IPS DF 4.7 (cell line): ENCODE measurements around the gene NEK6.

Experiments
- DNase-seq: peaks from one replicate; pipeline ENCODE4 v3.0.0-alpha.2; 2013; ENCODE audit warnings: low spot score; ENCODE audit errors: extremely low read depth

NEK6 gene

DNA sequence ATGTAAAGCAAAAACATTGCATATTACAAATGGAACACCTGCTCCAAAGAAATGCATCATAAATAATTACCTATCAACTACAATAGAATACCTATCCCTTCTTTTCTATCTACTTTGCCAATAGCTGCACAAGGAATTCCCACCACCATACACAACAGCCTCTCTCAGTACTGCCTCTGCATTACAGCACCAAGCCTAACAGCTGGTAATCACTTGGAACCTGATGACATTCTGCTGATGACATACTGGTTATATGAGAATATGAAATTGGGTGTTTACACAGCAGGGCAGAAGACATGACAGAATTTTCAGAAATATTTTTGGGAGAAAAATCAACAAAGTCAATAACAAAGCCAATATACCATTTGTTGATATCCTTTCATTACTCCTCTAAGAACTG, 114.3 kb downstream of the NEK6 start:
- DNase-seq = no peak

DNA sequence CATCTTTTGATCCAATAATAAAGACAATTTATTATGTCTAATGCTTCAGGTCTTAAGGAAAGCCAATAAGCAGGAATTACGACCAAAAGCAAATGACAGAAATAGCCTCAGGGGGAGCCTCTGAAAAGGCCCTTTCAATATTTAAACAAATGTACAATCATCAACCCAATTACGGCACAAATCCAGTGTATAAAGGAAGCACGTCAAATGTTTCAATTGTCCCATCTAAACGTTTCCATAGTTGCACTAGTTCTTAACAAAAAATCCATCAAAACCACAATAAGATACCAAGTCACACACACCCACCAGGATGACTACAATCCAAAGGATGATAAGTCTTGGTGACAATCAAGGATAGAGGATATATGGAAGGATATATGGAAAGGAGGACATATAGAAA, 115.6 kb downstream of the NEK6 start:
- DNase-seq = no peak

DNA sequence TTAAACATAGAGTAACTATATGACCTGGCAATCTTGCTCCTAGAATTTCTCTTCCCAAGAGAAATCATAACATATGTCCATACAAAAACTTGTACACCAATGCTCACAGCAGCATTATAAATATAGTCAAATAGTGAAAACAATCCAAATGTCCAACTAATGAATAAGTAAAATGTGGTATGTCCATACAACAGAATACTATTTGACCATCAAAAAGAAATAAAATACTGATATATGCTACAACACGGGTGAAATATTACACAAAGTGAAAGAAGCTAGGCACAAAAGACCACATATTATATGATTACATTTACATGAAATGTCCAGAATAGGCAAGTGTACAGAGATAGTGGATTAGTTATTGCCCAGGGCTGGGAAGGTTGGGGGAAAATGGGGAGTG, 116.1 kb downstream of the NEK6 start:
- no peak for DNase-seq

DNA sequence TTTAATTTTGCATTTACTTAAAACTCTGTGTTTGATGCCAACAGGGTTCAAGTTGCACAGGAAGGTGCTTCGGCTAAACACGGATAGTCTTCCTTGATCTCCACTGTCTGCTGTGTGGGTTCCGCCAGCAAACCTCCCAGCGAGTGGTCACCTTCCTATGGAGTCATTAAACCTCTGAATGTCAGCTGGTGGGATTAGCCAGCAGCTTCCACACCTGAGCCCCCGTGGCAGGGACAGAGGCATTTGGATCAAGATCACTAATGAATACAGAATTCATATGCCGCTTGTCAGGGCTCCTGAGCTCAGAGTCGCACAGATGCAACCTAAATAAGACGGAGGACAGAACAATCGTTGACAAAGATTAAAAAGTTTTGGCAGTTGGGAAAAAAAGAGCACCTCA, 118.0 kb downstream of the NEK6 start:
- DNase-seq = no peak

DNA sequence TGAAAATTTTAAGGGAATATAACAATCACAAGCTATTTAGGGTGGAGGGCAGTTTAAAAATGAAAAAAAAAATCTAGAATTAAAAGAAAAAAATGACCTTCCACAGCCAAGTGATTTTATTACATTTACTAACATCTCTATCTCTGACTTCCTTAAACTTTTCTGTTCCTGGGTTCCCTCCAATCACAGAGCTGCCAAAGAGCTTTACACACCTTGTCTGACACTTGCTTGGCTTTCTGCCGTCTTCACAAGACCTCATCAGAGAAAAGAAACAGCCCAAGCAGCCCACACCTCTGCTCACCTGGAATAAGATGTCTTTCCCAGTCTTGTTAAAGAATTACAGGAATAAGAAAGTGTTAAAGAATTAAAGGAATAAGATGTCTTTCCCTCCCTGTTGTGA, 118.6 kb downstream of the NEK6 start:
- DNase-seq = no peak

DNA sequence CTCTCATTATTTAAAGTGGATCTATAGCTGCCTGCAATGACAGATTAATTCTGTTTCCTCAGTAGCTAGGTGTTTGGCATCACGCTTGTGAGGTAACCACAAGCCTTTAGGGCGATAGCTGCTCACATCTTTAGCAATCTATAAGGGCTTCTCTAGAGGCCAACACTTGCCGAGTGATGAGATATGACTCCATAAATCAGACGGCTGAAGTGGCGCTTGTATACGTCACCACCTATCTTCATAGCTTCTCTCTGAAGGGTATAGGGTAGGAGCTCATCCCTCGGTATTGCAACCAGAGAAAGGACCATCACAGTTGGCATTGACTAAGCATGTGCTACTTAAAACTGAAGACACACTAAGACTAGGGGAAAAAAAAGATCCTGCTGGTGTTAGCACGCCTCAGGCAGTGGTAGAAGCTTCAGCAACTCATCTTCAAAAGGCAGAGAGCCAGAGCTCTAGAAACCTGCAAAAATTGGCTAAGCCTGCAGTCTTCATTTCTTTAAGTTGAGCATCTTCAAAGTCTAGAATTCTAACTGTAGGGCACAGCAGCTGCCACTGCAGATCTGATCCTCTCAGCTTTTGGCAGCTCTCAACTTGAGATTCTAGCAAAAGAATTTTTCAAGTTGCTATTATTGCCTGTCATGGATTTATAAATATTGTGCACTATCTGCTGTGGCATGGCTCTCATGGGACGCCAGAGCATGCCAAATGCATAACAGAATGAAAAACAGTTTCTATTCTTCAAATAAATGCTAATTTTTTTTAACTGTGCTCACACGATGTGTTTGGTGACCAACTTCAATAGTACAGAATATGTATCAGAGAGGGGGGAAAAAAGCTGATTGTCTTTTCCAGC, 120.0 kb downstream of the NEK6 start:
- no peak for DNase-seq

DNA sequence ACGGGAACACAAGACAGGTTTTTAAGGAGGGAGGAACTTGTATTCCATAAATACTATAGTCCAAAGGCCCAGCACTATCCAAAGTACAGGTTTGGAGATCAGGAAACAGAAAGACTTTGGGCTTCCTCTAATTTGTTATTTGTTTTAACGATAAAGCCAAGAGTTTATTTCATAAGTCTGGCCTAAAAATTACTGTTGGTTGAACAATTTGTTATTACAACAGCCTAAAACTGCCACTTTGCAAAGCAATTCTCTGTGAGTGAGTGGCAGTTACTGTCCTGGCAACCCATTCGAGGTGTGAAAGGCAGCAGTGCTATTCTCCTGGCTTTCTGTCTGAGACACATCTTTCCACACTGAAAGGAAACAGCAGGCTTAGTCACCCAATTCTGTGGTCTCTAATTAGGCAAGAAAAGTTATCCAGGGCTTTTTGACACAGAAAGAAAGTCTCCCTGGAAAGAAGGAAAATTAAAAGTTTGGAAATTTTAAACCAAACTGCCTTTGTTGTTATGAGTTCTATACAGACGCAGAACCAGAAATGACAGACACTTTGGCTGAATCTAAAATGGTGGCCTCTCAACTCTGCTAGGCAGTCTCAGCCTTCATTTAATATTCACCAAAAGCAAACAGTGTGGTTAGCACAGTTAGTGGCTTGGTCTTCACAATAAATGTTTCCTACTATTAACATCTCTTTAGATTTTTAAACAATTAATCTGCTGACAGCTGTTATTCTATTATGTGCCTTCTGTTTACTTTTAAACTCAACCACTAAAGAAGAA, 123.6 kb downstream of the NEK6 start:
- no peak for DNase-seq

DNA sequence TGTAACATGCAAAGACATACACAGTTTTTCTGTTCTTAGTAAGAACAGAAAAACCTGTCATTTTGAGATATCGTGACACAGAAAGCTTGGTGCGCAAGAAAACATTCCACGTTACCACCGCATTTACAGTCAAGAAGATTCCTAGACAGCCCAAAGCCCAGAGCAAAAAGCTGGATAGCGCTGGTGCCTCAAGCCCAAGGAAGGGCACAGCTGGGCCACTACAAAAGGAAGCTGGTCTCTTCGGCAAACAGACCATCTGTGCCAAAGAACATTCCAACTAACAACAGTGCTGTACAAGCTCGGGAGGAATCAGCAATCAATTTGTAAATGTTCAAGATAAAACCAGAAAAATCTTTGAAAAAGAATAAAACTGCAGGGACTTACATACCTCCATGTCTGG, 126.5 kb downstream of the NEK6 start:
- no peak for DNase-seq

DNA sequence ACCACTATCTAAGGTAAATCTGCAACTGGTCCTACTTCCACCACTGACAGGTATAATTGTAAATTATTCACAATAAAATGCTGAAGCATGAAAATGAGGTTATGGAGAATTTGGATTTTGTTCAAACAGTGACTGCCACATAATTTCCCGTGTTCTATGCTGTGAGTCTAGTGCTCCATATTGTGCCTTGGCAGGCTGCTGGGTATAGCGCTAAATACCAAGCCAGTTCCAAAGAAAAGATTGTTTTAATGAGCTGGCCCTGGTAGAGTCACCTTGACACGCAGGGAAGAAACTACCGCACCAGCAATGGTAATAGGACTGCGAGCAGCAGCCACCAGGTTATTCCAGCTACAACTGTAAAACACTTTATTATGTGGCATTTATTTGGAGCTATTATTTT, 127.1 kb downstream of the NEK6 start:
- no peak for DNase-seq

DNA sequence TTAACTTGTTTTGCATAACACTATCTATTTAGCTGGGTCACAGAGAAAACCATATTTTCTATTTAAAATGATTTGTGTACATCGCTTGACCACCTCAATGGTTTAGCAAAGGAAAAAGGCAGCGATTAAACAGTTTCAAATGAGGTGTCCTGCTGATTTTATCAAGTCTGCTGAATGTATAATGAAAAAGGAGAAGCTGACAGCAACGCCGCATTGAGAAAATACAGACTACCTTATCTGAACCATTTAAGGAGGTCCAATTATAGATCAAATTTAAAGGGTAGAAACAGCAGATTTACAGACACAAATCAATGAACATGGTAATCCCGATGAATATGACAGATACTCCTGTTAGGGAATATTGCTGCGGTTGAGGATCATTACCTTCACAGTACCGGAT, 127.9 kb downstream of the NEK6 start:
- DNase-seq = no peak

DNA sequence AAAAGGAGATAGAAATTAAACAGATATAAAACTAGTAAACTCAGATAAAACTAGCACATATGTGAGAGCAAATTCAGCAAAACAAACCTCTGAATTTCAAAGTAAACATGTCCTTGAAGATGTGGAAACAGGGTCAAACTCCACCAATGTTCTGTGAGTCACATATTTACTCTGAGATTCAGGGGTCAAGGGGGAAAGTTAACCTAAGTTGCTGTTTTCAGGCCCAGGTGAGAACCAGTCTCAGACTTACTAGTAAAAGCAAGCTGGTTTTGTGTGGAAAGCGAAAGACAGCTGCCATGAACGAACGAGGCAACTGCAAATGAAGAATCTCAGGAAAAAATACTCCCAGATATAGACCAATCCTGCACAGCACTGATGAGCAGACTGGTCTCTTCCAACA, 128.5 kb downstream of the NEK6 start:
- DNase-seq = no peak

DNA sequence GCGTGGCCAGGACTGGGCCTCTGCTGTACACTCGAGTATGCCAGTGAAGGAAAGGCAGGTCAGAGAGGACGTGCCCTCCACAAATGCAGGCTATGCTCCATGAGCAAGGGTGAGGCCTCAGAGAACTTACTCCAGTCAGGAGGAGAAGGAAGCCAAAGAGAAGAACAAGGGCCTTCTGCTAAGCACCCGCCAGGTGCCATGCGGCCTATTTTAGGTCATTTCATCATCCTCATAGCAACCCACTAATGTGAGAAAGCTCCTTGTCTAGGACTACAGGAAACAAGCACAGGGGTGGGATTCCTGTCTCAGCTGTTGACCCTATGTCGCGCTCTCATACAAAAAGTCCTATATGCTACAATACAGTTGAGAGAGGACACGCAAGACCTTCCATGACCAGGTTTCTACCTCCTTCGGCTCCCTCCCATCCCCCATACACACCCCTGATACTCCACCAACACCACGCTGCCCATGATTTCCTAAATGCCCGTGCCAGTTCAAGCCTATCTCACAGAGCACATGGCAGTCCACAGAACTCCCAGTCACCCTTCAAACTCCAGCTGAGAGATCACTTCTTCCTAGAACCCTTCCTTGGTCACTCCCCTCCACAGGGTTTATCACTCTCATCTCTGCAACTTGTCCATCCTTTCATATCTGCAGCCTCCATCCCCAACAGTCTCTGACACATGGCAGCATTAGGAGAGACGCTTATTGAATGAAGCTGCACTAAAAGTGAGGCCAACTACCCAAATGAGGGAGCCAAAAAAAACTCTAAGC, 130.7 kb downstream of the NEK6 start:
- no peak for DNase-seq

DNA sequence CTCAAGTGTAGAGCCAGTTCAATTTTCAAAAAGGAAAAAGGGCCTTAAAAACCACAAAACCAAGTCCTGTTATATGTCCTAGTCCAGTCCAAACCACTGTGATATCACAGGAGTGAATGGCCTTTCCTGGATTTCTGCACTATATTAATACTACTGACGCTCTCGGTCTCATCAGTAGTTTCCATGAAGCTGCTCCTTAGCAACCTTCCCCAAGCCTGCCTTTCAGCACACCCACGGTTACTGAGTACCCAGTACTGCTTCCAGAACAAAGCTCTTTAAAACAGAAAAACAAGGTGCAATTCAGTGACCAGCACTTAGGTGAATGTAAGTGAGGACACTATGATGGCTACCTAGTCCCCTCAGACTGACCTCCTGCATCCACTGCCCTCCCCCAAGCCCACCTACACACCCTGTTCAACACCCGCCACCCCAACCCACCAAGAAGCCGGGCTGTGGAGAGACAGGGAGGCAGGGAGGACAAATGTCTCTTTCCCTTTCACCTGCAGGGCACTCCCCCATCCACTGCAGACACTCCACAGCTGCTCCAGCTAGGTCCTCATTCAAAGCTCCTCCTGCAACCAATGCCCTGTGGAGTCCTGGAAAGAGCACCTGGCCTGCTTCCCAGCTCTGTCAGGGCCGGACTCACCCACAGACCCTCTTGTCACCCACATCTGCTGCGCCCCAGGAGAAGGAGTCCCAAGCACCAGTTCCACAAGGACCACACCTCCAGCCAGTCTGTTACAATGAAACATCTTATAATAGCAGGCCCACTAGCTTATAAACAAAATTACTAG, 131.6 kb downstream of the NEK6 start:
- no peak for DNase-seq

DNA sequence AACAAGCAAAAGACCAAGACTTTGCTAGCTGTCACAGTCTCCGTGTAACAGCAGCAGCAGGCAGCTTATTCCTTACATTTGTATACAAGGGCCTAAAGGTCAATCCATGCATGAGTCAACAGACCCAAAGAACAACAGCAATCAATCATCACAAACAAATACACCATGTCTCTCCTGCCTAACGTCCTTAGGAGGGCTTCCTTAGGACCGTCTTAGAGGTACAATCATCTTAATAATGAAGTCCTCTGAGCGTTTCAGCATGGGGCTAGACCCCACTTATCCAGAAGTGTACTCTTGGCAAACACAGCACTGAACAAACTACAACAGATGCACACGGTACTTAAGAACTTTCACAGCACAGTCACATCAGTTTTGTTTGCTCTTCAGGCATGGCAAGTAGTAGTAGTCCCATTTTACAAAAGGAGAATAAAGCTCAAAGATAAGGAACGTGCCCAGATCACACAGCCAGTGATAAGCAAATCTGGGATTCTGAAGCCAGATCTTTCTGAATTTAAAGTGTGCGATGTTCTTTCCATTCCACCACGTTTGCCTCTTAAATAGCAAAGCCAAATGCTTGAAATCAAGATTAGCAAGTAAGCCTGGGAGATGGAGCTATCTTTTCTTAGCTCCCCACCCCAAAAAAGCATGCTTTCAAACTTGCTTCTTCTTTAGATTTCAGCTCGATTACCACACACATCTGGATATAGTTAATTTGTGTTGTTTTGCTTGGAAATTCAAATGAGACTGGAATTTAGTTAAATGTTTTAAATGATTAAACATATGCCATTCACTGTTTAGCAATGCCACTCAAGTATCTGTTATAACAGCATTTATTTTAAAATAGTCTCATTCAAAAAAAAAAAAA, 133.3 kb downstream of the NEK6 start:
- no peak for DNase-seq

DNA sequence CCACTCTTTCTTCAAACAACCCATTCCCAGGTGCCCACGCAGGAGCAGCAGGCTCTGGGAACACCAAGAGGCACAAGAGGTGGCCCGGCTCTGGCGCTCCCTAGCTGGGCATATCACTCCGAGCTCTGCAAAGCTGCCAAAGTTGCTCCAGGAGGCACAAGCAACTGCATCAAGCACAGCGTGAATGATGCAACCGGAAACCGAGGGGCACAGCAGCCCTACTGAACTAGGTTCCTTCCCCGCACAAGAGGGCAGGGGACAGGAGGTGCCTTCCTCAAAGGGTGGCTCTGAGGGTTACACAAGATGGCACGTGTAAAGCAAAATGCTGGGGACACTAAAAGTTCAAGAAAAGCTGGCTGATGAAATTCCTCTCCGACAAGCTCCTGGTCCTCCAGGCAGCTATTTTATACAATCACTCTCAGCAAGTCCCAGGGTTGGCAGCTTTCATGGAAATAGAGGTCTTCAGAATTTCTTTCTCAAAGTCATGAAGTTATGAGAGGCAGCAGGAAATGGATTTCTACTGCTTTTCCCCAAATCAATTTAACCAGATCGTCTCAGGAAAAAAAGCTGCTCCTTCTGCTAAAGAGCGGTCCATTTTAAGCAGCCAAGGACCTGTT, 134.6 kb downstream of the NEK6 start:
- DNase-seq = no peak

DNA sequence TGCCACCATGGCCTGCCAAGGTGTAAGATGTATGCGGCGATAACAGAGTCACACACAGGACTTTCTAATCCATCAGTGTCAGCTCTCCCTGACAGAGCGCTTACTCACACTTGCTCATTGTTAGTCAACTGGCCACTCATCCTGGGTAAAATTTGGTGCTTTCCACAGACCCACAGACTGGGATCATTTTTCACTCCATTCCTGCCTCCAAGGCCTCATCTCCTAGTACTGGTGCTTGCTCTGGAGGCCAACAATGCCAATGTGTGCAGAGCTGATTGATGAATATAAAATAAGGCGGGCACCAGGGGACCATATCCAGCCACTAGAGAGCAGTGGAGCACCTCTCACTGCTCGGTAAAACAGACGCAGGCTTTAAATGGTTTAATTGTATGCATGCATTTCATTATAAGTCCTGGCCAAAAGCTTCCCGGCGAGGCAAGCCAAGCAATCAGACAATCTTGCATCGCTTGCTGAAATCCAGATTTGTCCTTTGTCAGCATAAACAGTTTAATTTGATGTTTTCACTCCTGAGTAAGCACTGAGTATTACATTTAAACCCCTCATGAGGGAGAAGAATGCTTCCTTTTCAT, 135.2 kb downstream of the NEK6 start:
- DNase-seq = no peak

DNA sequence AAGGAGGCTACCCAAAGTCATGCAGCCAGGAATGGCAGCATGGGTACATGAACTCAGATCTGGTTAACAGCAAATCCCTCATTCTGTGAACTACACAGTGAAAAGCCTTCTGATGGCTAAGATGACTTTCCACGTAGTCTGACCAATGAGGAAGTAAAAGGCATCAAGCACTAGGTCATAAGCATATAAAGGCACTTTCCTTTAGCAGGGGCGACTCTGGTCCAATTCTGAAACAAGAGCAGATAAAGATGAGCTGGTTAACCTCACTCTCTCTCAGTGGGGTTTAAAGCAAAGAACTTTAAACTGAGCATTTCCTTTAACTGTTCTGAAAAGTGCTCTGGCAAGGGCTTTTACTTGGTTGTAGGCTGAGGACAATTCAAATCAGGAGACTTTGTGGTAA, 136.4 kb downstream of the NEK6 start:
- DNase-seq = no peak

DNA sequence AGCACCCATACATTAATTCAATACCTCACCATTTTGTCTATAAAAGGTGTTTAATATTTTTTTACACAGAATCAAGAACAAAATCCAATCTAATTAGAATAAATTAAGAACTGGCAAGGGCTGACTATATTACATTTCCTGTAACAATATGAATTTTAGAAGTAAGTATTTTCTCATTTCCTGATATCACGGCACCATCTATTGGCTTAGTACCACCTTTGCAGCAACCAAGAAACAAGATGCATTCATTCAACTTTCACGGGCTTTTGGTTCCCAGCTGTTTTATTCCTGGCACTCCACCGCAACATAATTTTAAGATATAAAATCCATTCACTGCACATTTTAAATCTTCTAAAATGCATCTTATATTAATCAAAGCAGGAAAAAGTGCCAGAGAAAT, 136.8 kb downstream of the NEK6 start:
- no peak for DNase-seq

DNA sequence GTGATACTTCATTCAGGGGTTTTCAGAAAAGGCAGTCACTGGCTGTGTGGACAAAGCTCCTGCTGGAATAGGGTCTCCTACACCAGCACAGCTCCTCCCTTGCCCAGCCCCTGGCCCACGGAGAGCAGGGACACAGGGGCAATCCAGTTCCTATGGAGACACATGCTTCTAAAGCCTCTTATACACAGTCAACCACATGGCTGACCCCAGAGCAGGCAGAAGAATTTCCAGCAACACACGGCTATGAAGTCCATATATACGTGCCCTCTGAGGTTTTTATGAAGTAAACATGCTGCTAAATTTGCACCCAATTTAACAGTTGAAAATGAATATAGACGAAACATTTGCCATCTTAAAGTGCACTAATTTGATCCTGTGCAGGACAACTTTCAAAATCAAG, 138.1 kb downstream of the NEK6 start:
- no peak for DNase-seq
